PC-3 (cell line): Measurements from ENCODE around the gene CRYZL1. TPM values are rescaled to one million over a fixed set of nuclear protein-coding genes. Genes with fewer than 3 reads are reported as not detected.

Experiments used
- ATAC-seq: fragments of 200-7000 bp; cut with Tn5 transposase; 2 replicates; pipeline ENCODE4 v1.9.1; 2020; ENCODE audit warnings: mild to moderate bottlenecking, moderate library complexity
- BruUV-seq: library from RNA; stranded (reverse); fragments of 400-500 nt; replicated peaks from 2 replicates; lab custom pipeline; 2021; lab: Mats Ljungman, UMichigan
- CTCF ChIA-PET: fragments of 300-600 bp; sonication (Branson Sonifier 250); formaldehyde crosslinking; loops from one replicate; lab custom pipeline; 2022; ENCODE audit warnings: antibody characterized with exemption; lab: Charles Lee
- POLR2A ChIA-PET: fragments of 300-600 bp; sonication (Branson Sonifier 250); formaldehyde crosslinking; loops from one replicate; lab custom pipeline; 2022; ENCODE audit warnings: antibody characterized with exemption; ENCODE audit not compliant: unreplicated experiment; lab: Charles Lee
- DNase-seq: peaks from one replicate; pipeline ENCODE4 v3.0.0-alpha.2; 2015
- H2AFZ ChIP-seq: fragments of 300-600 bp; sonication (generic); 2 replicates; pipeline ENCODE4 v1.6.0; 2016; ENCODE audit warnings: antibody characterized with exemption, low read length
- H3F3A ChIP-seq: fragments of 300-600 bp; sonication (generic); one replicate; pipeline ENCODE4 v1.6.0; 2017; ENCODE audit warnings: antibody characterized with exemption, low read length, control low read depth, mild to moderate bottlenecking; ENCODE audit not compliant: unreplicated experiment
- H3K27ac ChIP-seq: fragments of 300-600 bp; sonication (generic); 2 replicates; pipeline ENCODE4 v1.5.1; 2016; ENCODE audit warnings: mild to moderate bottlenecking, low read length
- H3K27me3 ChIP-seq: fragments of 300-600 bp; sonication (generic); 2 replicates; pipeline ENCODE4 v1.6.1; 2016; ENCODE audit warnings: low read length, mixed read lengths
- H3K36me3 ChIP-seq: fragments of 300-600 bp; sonication (generic); 2 replicates; pipeline ENCODE4 v1.6.1; 2016; ENCODE audit warnings: low read depth, mixed run types, low read length, mixed read lengths
- H3K4me1 ChIP-seq: fragments of 300-600 bp; sonication (generic); 2 replicates; pipeline ENCODE4 v1.5.1; 2016; ENCODE audit warnings: low read length; ENCODE audit not compliant: insufficient read depth
- H3K4me2 ChIP-seq: fragments of 300-600 bp; sonication (generic); 2 replicates; pipeline ENCODE4 v1.6.0; 2016; ENCODE audit warnings: low read length
- H3K4me3 ChIP-seq: fragments of 300-600 bp; sonication (generic); 2 replicates; pipeline ENCODE4 v1.5.1; 2016; ENCODE audit warnings: mild to moderate bottlenecking, low read length, mixed read lengths
- H3K79me2 ChIP-seq: fragments of 300-600 bp; sonication (generic); 2 replicates; pipeline ENCODE4 v1.6.1; 2017; ENCODE audit warnings: low read length, mixed read lengths
- H3K9ac ChIP-seq: fragments of 300-600 bp; sonication (generic); 2 replicates; pipeline ENCODE4 v1.6.0; 2016; ENCODE audit warnings: mild to moderate bottlenecking, low read length
- H3K9me2 ChIP-seq: fragments of 300-600 bp; sonication (generic); replicated peaks from 2 replicates; pipeline ENCODE4 v1.6.1; 2016; ENCODE audit warnings: mixed run types, low read length, mixed read lengths
- H3K9me3 ChIP-seq: fragments of 300-600 bp; sonication (generic); 2 replicates; pipeline ENCODE4 v1.6.1; 2016; ENCODE audit warnings: low read length, mixed read lengths
- H4K20me1 ChIP-seq: fragments of 300-600 bp; sonication (generic); 2 replicates; pipeline ENCODE4 v1.6.1; 2016; ENCODE audit warnings: low read length, mixed read lengths
- CTCF ChIP-seq: fragments of 300-600 bp; sonication (generic); conservative IDR thresholded peaks from 2 replicates; pipeline ENCODE4 v1.5.1; 2017; ENCODE audit warnings: antibody characterized with exemption, low read depth, mild to moderate bottlenecking, low read length
- EZH2 ChIP-seq: fragments of 300-600 bp; sonication (generic); IDR thresholded peaks from one replicate; pipeline ENCODE4 v1.6.1; 2017; ENCODE audit warnings: antibody characterized with exemption, mild to moderate bottlenecking, low read length; ENCODE audit not compliant: unreplicated experiment
- EZH2phosphoT487 ChIP-seq: fragments of 300-600 bp; sonication (generic); IDR thresholded peaks from 2 replicates; pipeline ENCODE4 v1.6.1; 2018; ENCODE audit warnings: mild to moderate bottlenecking, antibody characterized with exemption, low read length, borderline replicate concordance
- intact Hi-C: fragments of 100-400 bp; cut with micrococcal nuclease; formaldehyde crosslinking; loops from 2 replicates; pipeline ENCODE4 v1.9.0; 2023
- total RNA-seq: library from RNA; depleted of rRNA; stranded (reverse); fragments of >200 nt; gene quantifications from 2 replicates; pipeline ENCODE4 v1.2.3, GENCODE V29; 2014

The CRYZL1 gene
- total RNA-seq, 1 experiment from 2014 or later, result 12.4 TPM

- H4K20me1 ChIP-seq, result peaks cover 62% of the 10 kb centered on the region
- no peaks in the 10 kb centered on the region for H3K9me2 ChIP-seq
- no peaks in the 10 kb centered on the region for H3K27me3 ChIP-seq
- intact Hi-C loops, result no loop called here
- ATAC-seq, result no peak
- no peak overlapping the region for H2AFZ ChIP-seq
- H3F3A ChIP-seq, result no peaks in the 10 kb centered on the region
- no TSS peak for BruUV-seq
- H3K36me3 ChIP-seq, result peaks cover 79% of the 10 kb centered on the region
- H3K4me3 ChIP-seq, result no peak overlapping the region
- H3K9ac ChIP-seq, result no peak overlapping the region
- DNase-seq, result no peak
- TF ChIP-seq EZH2phosphoT487 (no peak), CTCF (no peak), EZH2 (no peak)
- no peaks in the 10 kb centered on the region for H3K4me1 ChIP-seq
- CTCF ChIA-PET, result no interaction called here
- H3K4me2 ChIP-seq, result no peak overlapping the region
- H3K9me3 ChIP-seq, result no peaks in the 10 kb centered on the region
- peaks cover 83% of the 10 kb centered on the region for H3K79me2 ChIP-seq
- H3K27ac ChIP-seq, result no peak overlapping the region
- POLR2A ChIA-PET, result no interaction called here
Observed at GRCh38 chr21:33560965-33561364, 80.6 kb downstream of the CRYZL1 start.

- H3K27ac ChIP-seq, result no peak overlapping the region
- peaks cover 88% of the 10 kb centered on the region for H3K79me2 ChIP-seq
- H4K20me1 ChIP-seq, result peaks cover 71% of the 10 kb centered on the region
- H3K4me2 ChIP-seq, result no peak overlapping the region
- BruUV-seq, result no TSS peak
- H3K4me3 ChIP-seq, result no peak overlapping the region
- no peak for ATAC-seq
- intact Hi-C loops, result no loop called here
- H3K9ac ChIP-seq, result no peak overlapping the region
- H3F3A ChIP-seq, result no peaks in the 10 kb centered on the region
- no peaks in the 10 kb centered on the region for H3K27me3 ChIP-seq
- DNase-seq, result no peak
- no peaks in the 10 kb centered on the region for H3K4me1 ChIP-seq
- CTCF ChIA-PET, result no interaction called here
- no peaks in the 10 kb centered on the region for H3K9me2 ChIP-seq
- POLR2A ChIA-PET, result no interaction called here
- peaks cover 82% of the 10 kb centered on the region for H3K36me3 ChIP-seq
- TF ChIP-seq CTCF, result no peak
- TF ChIP-seq EZH2phosphoT487, result no peak
- no peak for TF ChIP-seq EZH2
- no peak overlapping the region for H2AFZ ChIP-seq
- no peaks in the 10 kb centered on the region for H3K9me3 ChIP-seq
Observed at GRCh38 chr21:33559813-33560212, 81.7 kb downstream of the CRYZL1 start.

GRCh38 chr21:33558777-33559421 is 82.6 kb downstream of the CRYZL1 start:
- H3K9me3 ChIP-seq, result no peaks in the 10 kb centered on the region
- H3K9me2 ChIP-seq, result no peaks in the 10 kb centered on the region
- no peaks in the 10 kb centered on the region for H3F3A ChIP-seq
- ATAC-seq, result peak; percentile 20; the same call in 1 of the 2 replicates
- CTCF ChIA-PET, result no interaction called here
- no peaks in the 10 kb centered on the region for H3K27me3 ChIP-seq
- DNase-seq, result no peak
- no peak overlapping the region for H3K4me2 ChIP-seq
- H2AFZ ChIP-seq, result no peak overlapping the region
- intact Hi-C loops, result no loop called here
- H3K4me3 ChIP-seq, result no peak overlapping the region
- H3K27ac ChIP-seq, result no peak overlapping the region
- BruUV-seq, result no TSS peak
- H3K36me3 ChIP-seq, result peaks cover 89% of the 10 kb centered on the region
- no peaks in the 10 kb centered on the region for H3K4me1 ChIP-seq
- H3K9ac ChIP-seq, result no peak overlapping the region
- H4K20me1 ChIP-seq, result peaks cover 77% of the 10 kb centered on the region
- POLR2A ChIA-PET, result no interaction called here
- H3K79me2 ChIP-seq, result peaks cover 89% of the 10 kb centered on the region
- TF ChIP-seq CTCF (no peak), EZH2phosphoT487 (no peak), EZH2 (no peak)
